Ovary (tissue), 3 donors: ENCODE results near the gene TMEM233.

ENCODE experiments used
- CTCF ChIP-seq, 3 donors: fragments of 450-650 bp in 2 of 3; fragments of 200-600 bp in 1 of 3; IDR thresholded peaks; one replicate each; pipeline versions ENCODE4 v1.5.1 to v1.8.0; 2016 to 2022; ENCODE audit warnings: antibody characterized with exemption in 3 of 3, mild to moderate bottlenecking in 1 of 3
- EP300 ChIP-seq: sonication (generic); formaldehyde crosslinking; IDR thresholded peaks from one replicate; pipeline ENCODE4 v1.6.1; 2017; ENCODE audit warnings: antibody characterized with exemption
- POLR2A ChIP-seq: fragments of 450-650 bp; IDR thresholded peaks from one replicate; pipeline ENCODE4 v1.6.1; 2017; ENCODE audit warnings: antibody characterized with exemption, mild to moderate bottlenecking, moderate library complexity
- donor health status: DM: no; HTN: no; CAD: no.

GRCh38 chr12:119609358-119609757 is 15.8 kb downstream of the TMEM233 start:
- no peak for TF ChIP-seq CTCF (IDR thresholded peaks at IDR 0.05)
- no peak for TF ChIP-seq POLR2A
- TF ChIP-seq EP300 = no peak
